ENCODE measurements around the gene UNK.

The UNK gene, protein sequence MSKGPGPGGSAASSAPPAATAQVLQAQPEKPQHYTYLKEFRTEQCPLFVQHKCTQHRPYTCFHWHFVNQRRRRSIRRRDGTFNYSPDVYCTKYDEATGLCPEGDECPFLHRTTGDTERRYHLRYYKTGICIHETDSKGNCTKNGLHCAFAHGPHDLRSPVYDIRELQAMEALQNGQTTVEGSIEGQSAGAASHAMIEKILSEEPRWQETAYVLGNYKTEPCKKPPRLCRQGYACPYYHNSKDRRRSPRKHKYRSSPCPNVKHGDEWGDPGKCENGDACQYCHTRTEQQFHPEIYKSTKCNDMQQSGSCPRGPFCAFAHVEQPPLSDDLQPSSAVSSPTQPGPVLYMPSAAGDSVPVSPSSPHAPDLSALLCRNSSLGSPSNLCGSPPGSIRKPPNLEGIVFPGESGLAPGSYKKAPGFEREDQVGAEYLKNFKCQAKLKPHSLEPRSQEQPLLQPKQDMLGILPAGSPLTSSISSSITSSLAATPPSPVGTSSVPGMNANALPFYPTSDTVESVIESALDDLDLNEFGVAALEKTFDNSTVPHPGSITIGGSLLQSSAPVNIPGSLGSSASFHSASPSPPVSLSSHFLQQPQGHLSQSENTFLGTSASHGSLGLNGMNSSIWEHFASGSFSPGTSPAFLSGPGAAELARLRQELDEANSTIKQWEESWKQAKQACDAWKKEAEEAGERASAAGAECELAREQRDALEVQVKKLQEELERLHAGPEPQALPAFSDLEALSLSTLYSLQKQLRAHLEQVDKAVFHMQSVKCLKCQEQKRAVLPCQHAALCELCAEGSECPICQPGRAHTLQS

DNA sequence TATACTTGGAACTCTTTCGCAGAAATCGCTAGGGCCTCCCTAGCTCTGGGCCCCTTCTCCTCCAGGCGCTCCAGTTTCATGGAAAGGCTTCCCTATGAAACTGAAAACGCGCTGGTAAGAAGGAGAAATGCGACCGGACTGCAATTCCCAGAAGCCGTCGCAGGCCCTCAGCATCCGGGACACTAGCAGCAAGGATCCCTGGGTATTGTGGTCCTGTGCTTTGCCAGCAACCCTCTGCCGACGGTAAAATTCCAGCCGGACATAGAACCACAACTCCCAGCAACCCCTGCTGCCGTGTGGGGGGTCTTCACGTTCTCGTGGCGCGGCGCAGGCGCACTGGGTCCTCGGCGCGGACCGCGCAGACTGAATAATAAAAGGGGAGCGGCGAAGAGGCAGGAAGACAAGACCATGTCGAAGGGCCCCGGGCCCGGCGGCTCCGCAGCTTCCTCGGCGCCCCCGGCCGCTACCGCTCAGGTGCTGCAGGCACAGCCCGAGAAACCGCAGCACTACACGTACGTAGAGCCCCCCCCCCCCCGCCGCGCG lies at the start of gene UNK:
Gene UNK, plus strand, starts transcription at position 334 of the 543 bp plus-strand sequence. Its CDS starts 75 bp downstream, at position 409.
- DNase-seq: peak; percentile 99

- no peak for DNase-seq
Observed at GRCh38 chr17:75736173-75736835, 48.3 kb upstream of the UNK start.

DNA sequence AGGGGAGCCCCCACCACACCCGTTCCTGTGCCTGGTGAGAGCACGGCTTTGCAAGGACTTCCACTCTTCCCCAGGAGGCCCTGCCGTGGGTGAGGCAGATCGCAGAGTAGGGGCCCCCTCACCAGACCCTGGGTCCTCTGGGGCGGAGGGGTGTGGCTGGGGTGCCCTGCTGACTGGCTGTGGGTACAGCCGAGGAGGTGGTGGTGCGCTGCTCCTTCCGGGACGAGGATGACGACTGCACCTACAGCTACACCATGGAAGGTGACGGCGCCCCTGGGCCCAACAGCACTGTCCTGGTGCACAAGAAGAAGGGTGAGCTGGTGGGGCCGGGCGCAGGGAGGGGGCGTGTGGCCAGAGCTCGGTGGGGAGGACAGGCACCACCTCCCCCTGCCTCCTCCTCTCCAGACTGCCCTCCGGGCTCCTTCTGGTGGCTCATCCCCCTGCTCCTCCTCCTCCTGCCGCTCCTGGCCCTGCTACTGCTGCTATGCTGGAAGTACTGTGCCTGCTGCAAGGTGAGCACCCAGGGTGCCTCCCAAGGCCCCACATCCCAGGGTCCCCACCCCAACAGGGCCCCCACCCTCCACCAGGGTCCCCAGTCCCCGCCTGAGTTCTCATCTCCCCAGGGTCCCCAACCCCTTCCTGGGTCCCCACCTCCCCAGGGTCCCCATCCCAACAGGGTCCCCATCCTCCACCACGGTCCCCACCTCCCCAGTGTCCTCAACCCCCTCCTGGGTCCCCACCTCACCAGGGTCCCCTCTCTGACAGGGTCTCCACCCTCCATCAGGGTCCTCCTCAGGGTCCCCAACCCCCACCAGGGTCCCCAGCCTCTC lies 47.3 kb upstream of the UNK start:
- no peak for DNase-seq

DNA sequence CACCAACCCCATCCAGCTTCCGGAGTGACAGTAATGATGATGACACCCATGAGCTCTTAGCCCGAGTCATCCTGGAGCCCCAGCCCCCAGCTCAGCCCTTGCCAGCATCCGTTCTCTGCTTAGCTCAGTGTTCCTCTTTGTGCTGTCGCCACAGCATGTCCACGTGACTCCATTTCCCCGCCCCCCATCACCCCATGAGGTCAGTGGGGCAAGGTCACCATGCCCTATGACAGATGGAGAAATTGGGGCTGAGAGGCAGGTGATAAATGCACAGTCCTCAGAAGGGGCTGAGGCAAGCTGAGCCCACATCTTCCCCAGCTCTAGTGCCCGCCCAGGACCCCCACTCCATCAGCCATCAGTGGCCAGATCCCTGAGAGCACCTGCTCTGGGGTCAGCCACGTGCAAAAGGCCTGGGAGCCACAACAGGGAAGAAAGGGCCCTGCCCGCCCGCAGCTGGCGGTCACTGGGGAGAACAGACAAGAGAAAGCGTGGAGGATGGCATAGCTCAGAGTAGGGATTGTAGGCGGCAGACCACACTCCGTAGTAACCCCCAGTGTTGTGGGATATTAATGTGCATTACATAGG lies 46.3 kb upstream of the UNK start:
- DNase-seq: no peak

DNA sequence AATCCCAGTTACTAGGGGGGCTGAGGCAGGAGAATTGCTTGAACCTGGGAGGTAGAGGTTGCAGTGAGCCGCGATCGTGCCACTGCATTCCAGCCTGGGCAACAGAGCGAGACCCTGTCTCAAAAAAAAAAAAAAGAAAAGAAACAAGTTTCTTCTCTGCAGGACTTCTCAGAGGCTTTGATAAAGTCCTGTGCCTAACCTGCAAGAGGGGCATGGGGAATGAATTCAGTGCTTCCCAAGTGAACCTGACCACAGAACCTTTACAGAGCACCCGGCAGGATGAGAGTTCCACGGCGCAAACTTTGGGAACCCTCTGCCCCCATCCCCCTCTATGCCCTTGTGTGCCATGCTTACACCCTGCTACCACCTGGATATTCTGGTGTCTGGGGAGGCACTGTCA lies 45.4 kb upstream of the UNK start:
- no peak for DNase-seq

DNA sequence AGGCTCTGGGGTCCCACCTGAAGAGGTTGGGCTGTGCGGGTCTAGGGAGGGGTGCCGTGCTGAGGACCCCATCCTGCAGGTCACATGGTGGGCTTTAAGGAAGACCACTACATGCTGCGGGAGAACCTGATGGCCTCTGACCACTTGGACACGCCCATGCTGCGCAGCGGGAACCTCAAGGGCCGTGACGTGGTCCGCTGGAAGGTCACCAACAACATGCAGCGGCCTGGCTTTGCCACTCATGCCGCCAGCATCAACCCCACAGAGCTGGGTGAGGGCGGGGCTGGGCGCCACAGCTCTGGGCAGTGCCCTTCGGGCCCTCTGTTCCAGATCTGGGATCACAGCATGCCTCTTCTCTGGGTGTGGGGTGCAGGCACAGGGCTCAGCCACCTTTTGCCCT lies 44.8 kb upstream of the UNK start:
- no peak for DNase-seq

DNA sequence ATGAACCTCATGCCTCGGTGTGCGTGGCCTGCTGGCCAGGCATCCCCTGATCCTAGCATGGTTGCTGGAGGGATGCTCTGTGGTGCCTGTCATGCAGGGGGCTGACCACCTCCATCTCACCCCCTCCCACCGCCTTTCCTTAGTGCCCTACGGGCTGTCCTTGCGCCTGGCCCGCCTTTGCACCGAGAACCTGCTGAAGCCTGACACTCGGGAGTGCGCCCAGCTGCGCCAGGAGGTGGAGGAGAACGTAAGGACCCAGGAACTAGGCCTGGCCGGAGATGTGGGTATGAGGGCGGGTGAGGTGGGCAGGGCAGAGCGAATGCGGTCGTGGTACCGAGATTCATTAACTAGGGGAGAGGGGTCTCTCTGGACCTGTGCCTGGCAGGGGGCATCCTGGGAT lies 44.4 kb upstream of the UNK start:
- DNase-seq: no peak

GRCh38 chr17:75740631-75741077 lies 44.0 kb upstream of the UNK start:
- DNase-seq: no peak

GRCh38 chr17:75742337-75742736 lies 42.3 kb upstream of the UNK start:
- DNase-seq: no peak

DNA sequence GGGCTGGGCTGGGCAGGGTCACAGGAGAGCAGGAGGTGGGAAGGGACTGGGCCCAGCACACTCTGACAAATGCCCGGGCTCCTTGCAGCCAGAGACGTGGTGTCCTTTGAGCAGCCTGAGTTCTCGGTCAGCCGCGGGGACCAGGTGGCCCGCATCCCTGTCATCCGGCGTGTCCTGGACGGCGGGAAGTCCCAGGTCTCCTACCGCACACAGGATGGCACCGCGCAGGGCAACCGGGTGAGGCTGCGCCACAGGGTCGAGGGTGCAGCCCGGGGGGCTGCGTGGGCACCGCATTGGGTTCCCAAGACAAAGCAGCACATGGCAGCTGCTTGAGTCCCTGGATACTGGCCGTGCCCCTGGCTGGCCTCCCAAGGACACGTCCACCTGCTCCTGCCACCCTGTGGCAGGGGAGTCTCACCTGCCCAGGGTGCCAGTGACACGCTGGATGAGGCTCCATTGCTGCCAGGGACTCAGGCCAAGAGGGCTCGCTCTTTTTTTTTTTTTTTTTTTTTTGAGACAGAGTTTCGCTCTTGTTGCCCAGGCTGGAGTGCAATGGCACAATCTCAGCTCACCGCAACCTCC lies 40.9 kb upstream of the UNK start:
- no peak for DNase-seq

DNA sequence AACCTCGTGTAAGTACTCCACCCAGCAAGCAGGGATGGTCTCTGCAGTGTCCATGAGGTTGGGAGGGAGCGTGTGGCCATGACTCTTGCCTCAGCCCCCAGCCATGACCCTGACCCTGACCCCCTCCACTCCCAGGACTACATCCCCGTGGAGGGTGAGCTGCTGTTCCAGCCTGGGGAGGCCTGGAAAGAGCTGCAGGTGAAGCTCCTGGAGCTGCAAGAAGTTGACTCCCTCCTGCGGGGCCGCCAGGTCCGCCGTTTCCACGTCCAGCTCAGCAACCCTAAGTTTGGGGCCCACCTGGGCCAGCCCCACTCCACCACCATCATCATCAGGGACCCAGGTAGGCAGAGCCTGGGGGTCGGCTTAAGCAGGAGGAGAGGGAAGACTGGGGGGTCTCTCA lies 35.9 kb upstream of the UNK start:
- no peak for DNase-seq

DNA sequence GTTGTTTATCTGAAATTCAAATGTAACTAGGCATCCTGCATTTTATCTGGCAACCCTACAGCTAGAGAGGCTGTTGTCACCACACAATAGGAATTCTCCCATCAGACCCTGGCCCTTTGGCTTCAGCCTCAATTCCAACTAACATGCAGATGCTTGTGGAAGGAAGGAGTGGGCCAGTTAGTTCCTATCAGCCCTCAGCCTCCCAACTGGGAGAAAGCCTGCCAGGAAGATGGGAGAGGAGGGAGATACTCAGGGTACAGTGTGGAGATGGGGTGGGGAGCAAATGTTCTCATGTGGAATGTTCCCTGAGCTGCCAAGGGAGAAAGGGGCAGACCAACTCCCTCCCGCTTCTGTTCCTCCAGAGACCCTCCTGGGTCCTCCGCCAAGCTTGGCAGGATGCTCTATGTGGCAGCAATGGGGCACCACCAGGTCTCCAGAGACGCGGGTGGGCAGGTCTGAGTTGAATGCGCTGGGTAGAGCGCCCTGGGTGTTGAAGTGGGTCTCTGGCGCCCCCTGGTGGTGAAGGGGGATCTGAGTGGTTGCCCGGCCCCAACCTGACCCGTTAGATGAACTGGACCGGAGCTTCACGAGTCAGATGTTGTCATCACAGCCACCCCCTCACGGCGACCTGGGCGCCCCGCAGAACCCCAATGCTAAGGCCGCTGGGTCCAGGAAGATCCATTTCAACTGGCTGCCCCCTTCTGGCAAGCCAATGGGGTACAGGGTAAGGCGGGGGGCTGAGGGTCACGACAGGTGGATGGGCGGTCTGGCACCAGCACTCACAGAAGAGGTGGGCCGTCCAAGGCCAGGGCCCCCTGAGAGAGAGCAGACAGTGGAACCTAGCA lies 34.8 kb upstream of the UNK start:
- peak; percentile 38 for DNase-seq

- DNase-seq: no peak
Observed at GRCh38 chr17:75750661-75751423, 33.8 kb upstream of the UNK start.

DNA sequence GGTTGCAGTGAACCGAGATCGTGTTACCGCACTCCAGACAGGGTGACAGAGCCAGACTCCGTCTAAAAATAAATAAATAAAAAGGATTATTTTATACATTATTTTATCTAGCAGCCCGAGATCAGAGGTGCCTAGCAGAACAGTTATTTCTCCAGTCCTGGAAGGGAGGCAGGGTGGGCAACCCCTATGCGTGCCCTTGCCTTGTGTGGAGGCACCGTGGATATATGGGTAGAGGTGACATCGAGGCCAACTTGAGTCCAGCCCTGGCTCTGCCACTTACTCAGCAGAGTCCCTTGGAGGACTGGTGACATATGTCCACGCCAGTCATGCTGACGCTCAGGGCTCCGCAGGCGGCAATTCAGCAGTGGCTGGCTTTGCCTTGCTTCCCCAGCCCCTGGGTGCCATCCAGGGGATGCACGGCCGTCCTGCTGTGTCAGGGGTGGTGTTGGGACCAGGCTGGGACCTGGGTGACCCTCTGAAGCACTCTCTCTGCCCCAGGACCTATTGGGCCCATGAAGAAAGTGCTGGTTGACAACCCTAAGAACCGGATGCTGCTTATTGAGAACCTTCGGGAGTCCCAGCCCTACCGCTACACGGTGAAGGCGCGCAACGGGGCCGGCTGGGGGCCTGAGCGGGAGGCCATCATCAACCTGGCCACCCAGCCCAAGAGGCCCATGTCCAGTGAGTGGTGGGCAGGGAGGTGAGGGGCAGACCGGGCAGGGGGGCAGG lies 32.8 kb upstream of the UNK start:
- DNase-seq: no peak

DNA sequence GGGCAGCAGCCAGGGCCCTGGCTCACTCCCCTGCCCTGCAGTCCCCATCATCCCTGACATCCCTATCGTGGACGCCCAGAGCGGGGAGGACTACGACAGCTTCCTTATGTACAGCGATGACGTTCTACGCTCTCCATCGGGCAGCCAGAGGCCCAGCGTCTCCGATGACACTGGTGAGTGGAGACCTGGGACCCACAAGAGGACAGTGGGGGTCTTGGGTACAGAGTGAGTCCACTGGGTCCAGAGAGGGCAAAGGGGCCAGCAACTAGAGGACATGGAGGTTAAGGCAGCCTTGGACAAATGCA lies 32.2 kb upstream of the UNK start:
- no peak for DNase-seq

GRCh38 chr17:75752802-75753513 lies 31.6 kb upstream of the UNK start:
- DNase-seq: no peak

DNA sequence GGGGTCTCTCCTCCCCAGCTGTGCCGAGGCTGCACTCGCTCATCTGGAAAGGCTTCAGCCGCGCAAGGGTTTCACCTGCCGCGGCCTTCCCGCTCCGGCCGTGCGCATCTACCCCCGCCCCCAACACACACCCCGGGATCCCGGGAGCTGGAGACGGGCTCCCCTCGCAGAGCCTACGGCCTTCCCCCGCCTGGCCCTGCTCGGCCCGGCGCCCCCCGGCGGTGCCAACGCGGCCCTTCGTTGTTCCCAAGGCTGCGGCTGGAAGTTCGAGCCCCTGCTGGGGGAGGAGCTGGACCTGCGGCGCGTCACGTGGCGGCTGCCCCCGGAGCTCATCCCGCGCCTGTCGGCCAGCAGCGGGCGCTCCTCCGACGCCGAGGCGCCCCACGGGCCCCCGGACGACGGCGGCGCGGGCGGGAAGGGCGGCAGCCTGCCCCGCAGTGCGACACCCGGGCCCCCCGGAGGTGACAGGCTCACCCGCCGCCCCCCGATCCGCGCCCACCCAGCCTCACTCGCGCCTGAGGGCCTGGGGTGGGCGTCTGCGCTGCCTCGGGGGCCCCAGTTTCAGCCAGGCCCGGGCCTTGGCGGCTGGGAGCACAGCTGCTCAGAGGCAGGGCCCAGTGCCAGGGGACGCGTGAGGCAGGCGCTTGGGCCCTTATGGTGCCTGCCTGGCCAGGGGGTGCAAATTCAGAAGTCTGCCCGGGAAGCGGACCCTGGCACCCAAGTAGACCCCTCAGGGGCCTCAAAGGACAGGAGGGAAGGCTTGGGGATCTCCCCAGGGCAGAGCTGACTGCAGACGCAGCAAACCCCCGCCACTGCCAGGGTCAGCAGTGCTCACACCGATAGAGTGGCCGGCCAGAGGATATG lies 30.9 kb upstream of the UNK start:
- DNase-seq: no peak

Data from NCI-H446 treated with DMSO at 0.1 percent for 48 hours (cell line).